MM.1S (cell line): ENCODE data around the gene POLR3G.

Experiments
- DNase-seq: peaks from one replicate; pipeline ENCODE4 v3.0.0-alpha.2; 2015
- H2AFZ ChIP-seq: fragments of 300-600 bp; sonication (generic); 2 replicates; pipeline ENCODE4 v1.6.0; 2016; ENCODE audit warnings: antibody characterized with exemption, low read length
- H3F3A ChIP-seq: fragments of 300-600 bp; sonication (generic); 2 replicates; pipeline ENCODE4 v1.6.1; 2016; ENCODE audit warnings: mild to moderate bottlenecking, antibody characterized with exemption, low read length, moderate library complexity, mixed read lengths; ENCODE audit not compliant: insufficient read depth
- H3K27ac ChIP-seq: fragments of 300-600 bp; sonication (generic); 2 replicates; pipeline ENCODE4 v1.5.1; 2016; ENCODE audit warnings: mild to moderate bottlenecking, low read length
- H3K27me3 ChIP-seq: fragments of 300-600 bp; sonication (generic); replicated peaks from 2 replicates; pipeline ENCODE4 v1.6.0; 2016; ENCODE audit warnings: low read length; ENCODE audit not compliant: insufficient read depth
- H3K36me3 ChIP-seq: fragments of 300-600 bp; sonication (generic); replicated peaks from 2 replicates; pipeline ENCODE4 v1.6.1; 2016; ENCODE audit warnings: mild to moderate bottlenecking, low read length, mixed read lengths; ENCODE audit not compliant: insufficient read depth
- H3K4me1 ChIP-seq: fragments of 300-600 bp; sonication (generic); 2 replicates; pipeline ENCODE4 v1.6.1; 2016; ENCODE audit warnings: low read length, mixed read lengths
- H3K4me2 ChIP-seq: fragments of 300-600 bp; sonication (generic); 2 replicates; pipeline ENCODE4 v1.6.0; 2016; ENCODE audit warnings: low read depth, low read length
- H3K4me3 ChIP-seq: fragments of 300-600 bp; sonication (generic); 2 replicates; pipeline ENCODE4 v1.5.1; 2016; ENCODE audit warnings: low read length, mixed read lengths
- H3K79me2 ChIP-seq: fragments of 300-600 bp; sonication (generic); 2 replicates; pipeline ENCODE4 v1.6.1; 2016; ENCODE audit warnings: mixed run types, low read length, mixed read lengths
- H3K9ac ChIP-seq: fragments of 300-600 bp; sonication (generic); 2 replicates; pipeline ENCODE4 v1.6.1; 2016; ENCODE audit warnings: low read length, mixed read lengths
- H3K9me2 ChIP-seq: fragments of 300-600 bp; sonication (generic); replicated peaks from 2 replicates; pipeline ENCODE4 v1.6.1; 2016; ENCODE audit warnings: mild to moderate bottlenecking, low read length, mixed read lengths; ENCODE audit not compliant: insufficient read depth
- H3K9me3 ChIP-seq: fragments of 300-600 bp; sonication (generic); replicated peaks from 2 replicates; pipeline ENCODE4 v1.6.1; 2016; ENCODE audit warnings: mild to moderate bottlenecking, low read length, mixed read lengths; ENCODE audit not compliant: insufficient read depth
- H4K20me1 ChIP-seq: fragments of 300-600 bp; sonication (generic); 2 replicates; pipeline ENCODE4 v1.6.1; 2016; ENCODE audit warnings: mild to moderate bottlenecking, low read length, moderate library complexity, mixed read lengths; ENCODE audit not compliant: insufficient read depth
- EZH2 ChIP-seq: fragments of 300-600 bp; sonication (generic); optimal IDR thresholded peaks from 2 replicates; pipeline ENCODE3; 2017; ENCODE audit warnings: low read depth, mild to moderate bottlenecking, antibody characterized with exemption, low read length, mixed read lengths
- EZH2phosphoT487 ChIP-seq: fragments of 300-600 bp; sonication (generic); IDR thresholded peaks from 2 replicates; pipeline ENCODE4 v1.6.1; 2018; ENCODE audit warnings: antibody characterized with exemption, low read length
- TF ChIP-seq, protein P1 (sequence below): fragments of 300-600 bp; sonication (generic); IDR thresholded peaks from 2 replicates; pipeline ENCODE4 v1.5.1; 2016; ENCODE audit warnings: antibody characterized with exemption, low read length, mixed read lengths

POLR3G gene

DNA sequence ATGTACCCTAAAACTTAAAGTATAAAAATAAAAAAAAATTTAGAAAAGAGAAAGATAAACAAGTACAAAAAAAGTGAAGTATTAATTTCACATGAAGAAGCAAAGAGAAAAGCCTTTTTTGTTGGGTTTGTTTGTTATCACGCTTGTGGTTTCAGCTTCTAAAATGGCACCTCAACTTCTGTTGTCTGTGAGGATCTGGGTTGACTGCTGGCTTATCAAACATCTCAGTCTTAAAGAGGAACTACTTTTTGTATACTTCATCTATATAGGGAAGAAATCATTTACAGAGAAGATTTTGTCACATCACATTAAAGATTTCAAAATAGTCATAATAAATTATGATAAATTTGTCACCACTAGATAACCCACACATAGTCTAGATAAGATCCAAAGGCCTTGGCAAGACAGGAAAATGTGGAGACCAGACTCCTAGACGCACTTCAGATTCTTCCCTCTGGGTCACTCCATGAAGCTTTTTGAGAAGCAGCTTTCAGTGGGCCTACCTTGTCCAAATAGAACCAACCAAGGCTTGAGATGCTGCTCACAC is 75.1 kb downstream of the POLR3G start:
- DNase-seq = no peak

DNA sequence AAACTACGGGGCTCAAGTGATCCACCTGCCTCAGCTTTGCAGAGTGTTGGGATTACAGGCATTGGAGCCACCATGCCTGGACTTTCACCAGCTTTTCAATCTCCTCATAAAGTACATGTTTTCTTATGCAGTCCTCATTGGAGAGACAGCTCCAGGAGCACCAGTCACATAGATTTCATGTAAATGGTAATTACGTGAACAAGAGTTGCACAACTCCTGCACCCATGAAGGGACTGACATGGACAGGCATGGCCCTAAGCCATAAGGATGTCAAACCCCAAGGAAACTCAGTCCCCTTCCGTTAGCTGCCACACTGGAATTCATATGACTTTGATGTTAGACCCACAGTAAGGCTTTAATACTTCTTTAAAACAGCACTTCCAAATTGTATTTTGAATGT is 76.3 kb downstream of the POLR3G start:
- Histone ChIP-seq H3K9me2 (no peaks in the 10 kb centered on the region), H3F3A (no peaks in the 10 kb centered on the region), H4K20me1 (no peaks in the 10 kb centered on the region), H3K4me2 (no peak overlapping the region), H3K79me2 (no peaks in the 10 kb centered on the region), H2AFZ (no peak overlapping the region), H3K27me3 (no peaks in the 10 kb centered on the region), H3K36me3 (no peaks in the 10 kb centered on the region), H3K9ac (no peak overlapping the region), H3K27ac (no peak overlapping the region), H3K9me3 (no peaks in the 10 kb centered on the region), H3K4me1 (no peaks in the 10 kb centered on the region), H3K4me3 (no peak overlapping the region)
- no peak for TF ChIP-seq EZH2
- TF ChIP-seq, protein P1, sequence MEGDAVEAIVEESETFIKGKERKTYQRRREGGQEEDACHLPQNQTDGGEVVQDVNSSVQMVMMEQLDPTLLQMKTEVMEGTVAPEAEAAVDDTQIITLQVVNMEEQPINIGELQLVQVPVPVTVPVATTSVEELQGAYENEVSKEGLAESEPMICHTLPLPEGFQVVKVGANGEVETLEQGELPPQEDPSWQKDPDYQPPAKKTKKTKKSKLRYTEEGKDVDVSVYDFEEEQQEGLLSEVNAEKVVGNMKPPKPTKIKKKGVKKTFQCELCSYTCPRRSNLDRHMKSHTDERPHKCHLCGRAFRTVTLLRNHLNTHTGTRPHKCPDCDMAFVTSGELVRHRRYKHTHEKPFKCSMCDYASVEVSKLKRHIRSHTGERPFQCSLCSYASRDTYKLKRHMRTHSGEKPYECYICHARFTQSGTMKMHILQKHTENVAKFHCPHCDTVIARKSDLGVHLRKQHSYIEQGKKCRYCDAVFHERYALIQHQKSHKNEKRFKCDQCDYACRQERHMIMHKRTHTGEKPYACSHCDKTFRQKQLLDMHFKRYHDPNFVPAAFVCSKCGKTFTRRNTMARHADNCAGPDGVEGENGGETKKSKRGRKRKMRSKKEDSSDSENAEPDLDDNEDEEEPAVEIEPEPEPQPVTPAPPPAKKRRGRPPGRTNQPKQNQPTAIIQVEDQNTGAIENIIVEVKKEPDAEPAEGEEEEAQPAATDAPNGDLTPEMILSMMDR = no peak
- no peak for TF ChIP-seq EZH2phosphoT487
- no peak for DNase-seq

More for the DNA sequence above, 75.1 kb downstream of the POLR3G start:
- H3K36me3 ChIP-seq = no peaks in the 10 kb centered on the region
- no peaks in the 10 kb centered on the region for H3K4me1 ChIP-seq
- H3K27me3 ChIP-seq = no peaks in the 10 kb centered on the region
- no peaks in the 10 kb centered on the region for H3K9me3 ChIP-seq
- no peaks in the 10 kb centered on the region for H3K79me2 ChIP-seq
- no peak overlapping the region for H3K27ac ChIP-seq
- H3K9ac ChIP-seq = no peak overlapping the region
- no peaks in the 10 kb centered on the region for H3F3A ChIP-seq
- H3K4me2 ChIP-seq = no peak overlapping the region
- H3K4me3 ChIP-seq = no peak overlapping the region
- H2AFZ ChIP-seq = no peak overlapping the region
- no peaks in the 10 kb centered on the region for H4K20me1 ChIP-seq
- H3K9me2 ChIP-seq = no peaks in the 10 kb centered on the region
- no peak for TF ChIP-seq EZH2phosphoT487
- no peak for TF ChIP-seq EZH2
- TF ChIP-seq, protein P1 = no peak

DNA sequence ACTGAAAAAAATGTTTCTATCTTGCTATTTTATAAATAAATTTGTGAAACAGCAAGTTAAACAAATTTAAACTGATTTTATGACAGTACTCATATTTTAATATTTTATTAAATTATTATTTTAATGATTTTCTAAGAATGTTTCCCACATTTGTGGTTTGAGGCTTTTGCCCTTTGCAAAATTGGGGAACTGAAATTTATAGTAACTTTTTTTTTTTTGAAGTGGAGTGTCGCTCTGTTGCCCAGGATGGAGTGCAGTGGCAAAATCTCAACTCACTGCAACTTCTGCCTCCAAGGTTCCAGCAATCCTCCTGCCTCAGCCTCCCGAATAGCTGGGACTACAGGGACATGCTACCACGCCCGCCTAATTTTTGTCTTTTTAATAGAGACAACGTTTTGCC is 76.7 kb downstream of the POLR3G start:
- no peaks in the 10 kb centered on the region for H3K36me3 ChIP-seq
- no peak overlapping the region for H3K4me2 ChIP-seq
- DNase-seq = no peak
- TF ChIP-seq, protein P1 = no peak
- no peak for TF ChIP-seq EZH2
- TF ChIP-seq EZH2phosphoT487 = no peak
- no peaks in the 10 kb centered on the region for H3K9me2 ChIP-seq
- no peaks in the 10 kb centered on the region for H3K9me3 ChIP-seq
- no peaks in the 10 kb centered on the region for H4K20me1 ChIP-seq
- H3F3A ChIP-seq = no peaks in the 10 kb centered on the region
- no peaks in the 10 kb centered on the region for H3K79me2 ChIP-seq
- no peaks in the 10 kb centered on the region for H3K27me3 ChIP-seq
- H3K4me1 ChIP-seq = no peaks in the 10 kb centered on the region
- H3K27ac ChIP-seq = no peak overlapping the region
- H2AFZ ChIP-seq = no peak overlapping the region
- H3K4me3 ChIP-seq = no peak overlapping the region
- H3K9ac ChIP-seq = no peak overlapping the region
